ENCODE data around the gene COA6. TPM values are rescaled to one million over a fixed set of nuclear protein-coding genes. Genes with fewer than 3 reads are reported as not detected.
"Not testable (repeated sequence)": the region's sequence is repeated elsewhere in the genome, so short reads cannot be mapped to it uniquely, and the experiment has no call there.

The COA6 gene
- total RNA-seq, 2 donors from 2014 or later = 4.0 to 5.7 TPM

GRCh38 chr1:234355782-234356510, 17.3 kb upstream of the COA6 start:
- no peak for TF ChIP-seq POLR2A (IDR thresholded peaks at IDR 0.05)
- TF ChIP-seq CTCF (IDR thresholded peaks at IDR 0.05) = no peak
- H3K27ac ChIP-seq = no peak overlapping the region
- intact Hi-C loops (cut with DNase I) = no loop called here
- no peaks in the 10 kb centered on the region for H3K9me3 ChIP-seq
- H3K36me3 ChIP-seq (replicated peaks in 1 of 2; ENCODE audit: insufficient read depth in 1 of 2, low read depth in 2 of 2) = no peaks in the 10 kb centered on the region
- DNase-seq = no peak
- WGBS, 2 donors = 41 to 52% methylated on average over 3 of the region's 3 CpGs
- peaks cover 13% of the 10 kb centered on the region for H3K4me1 ChIP-seq
- no peak for ATAC-seq
- no peak overlapping the region for H3K4me3 ChIP-seq
- H3K27me3 ChIP-seq = no peaks in the 10 kb centered on the region

GRCh38 chr1:234356615-234357269, 16.5 kb upstream of the COA6 start:
- intact Hi-C loops (cut with DNase I); H3K9me3 ChIP-seq; H3K36me3 ChIP-seq (replicated peaks in 1 of 2; ENCODE audit: insufficient read depth in 1 of 2, low read depth in 2 of 2); H3K27me3 ChIP-seq: not testable (repeated sequence)
- ATAC-seq (peak; percentile 90), DNase-seq (peak; percentile 71 to 81 (median 74))
- H3K4me3 ChIP-seq = peak overlapping the region in 1 of 2 donors; percentile 31
- peak overlapping the region in 3 of 4 donors; percentile 25 to 58 (median 56) for H3K27ac ChIP-seq
- TF ChIP-seq POLR2A (IDR thresholded peaks at IDR 0.05) = peak in 2 of 3 donors; percentile 71 to 83
- 35 to 37% methylated on average over 17 to 35 of the region's 35 CpGs for WGBS, 2 donors
- H3K4me1 ChIP-seq = peaks cover 13% of the 10 kb centered on the region

DNA sequence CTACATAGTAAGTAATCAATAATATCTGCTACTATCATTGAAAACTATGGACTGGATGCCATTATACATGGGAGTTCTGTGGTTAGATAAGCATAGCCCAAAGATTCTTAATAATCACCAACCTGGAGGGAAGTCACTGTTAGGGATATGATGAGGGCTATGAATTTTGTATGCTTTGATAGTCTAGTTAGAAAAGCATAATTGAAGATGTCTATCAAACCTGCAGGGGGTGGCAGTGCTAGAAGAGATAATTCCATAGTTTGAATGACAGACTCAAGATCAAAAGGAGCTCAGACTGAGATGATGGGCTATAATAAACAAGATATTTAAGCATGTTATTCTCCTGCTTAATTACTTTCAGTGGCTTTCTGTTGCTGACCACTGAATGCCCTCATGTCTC, 15.4 kb upstream of the COA6 start:
- peaks cover 13% of the 10 kb centered on the region for H3K4me1 ChIP-seq
- no peak overlapping the region for H3K27ac ChIP-seq
- ATAC-seq (no peak), DNase-seq (no peak)
- TF ChIP-seq CTCF (IDR thresholded peaks at IDR 0.05) (no peak), POLR2A (IDR thresholded peaks at IDR 0.05) (no peak)
- H3K4me3 ChIP-seq = no peak overlapping the region
- intact Hi-C loops (cut with DNase I) = no loop called here
- no peaks in the 10 kb centered on the region for H3K36me3 ChIP-seq (replicated peaks in 1 of 2; ENCODE audit: insufficient read depth in 1 of 2, low read depth in 2 of 2)
- no peaks in the 10 kb centered on the region for H3K9me3 ChIP-seq
- H3K27me3 ChIP-seq = no peaks in the 10 kb centered on the region

DNA sequence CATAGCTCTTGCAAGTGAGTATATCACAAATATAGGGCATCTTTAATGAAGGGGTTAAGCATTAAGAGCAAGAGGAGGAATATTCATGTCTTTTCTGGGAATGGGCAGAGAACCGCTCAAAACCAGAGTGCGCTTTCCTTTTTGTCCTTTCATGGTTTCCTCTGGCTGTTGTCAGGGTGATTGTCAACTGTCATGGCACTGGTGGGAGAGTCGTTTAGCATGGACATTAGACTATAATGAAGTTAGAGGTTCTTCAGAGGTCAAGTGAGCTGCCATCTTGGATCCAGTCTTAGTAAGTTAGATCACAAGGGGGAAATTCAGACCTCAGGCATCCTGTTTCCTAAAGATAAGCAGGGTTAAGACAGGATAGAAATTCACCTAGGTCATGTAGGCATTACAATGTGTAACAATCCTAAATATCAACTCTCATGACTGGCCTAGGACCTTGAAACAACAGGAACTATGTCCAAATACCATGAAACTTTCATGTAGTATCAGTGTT, 12.1 kb upstream of the COA6 start:
- no peaks in the 10 kb centered on the region for H3K36me3 ChIP-seq (replicated peaks in 1 of 2; ENCODE audit: insufficient read depth in 1 of 2, low read depth in 2 of 2)
- H3K9me3 ChIP-seq = no peaks in the 10 kb centered on the region
- H3K27ac ChIP-seq = no peak overlapping the region
- peaks cover 13% of the 10 kb centered on the region for H3K4me1 ChIP-seq
- no peak for ATAC-seq
- TF ChIP-seq CTCF (IDR thresholded peaks at IDR 0.05) (no peak), POLR2A (IDR thresholded peaks at IDR 0.05) (no peak)
- no peaks in the 10 kb centered on the region for H3K27me3 ChIP-seq
- no peak overlapping the region for H3K4me3 ChIP-seq
- DNase-seq = no peak
- intact Hi-C loops (cut with DNase I) = no loop called here
- 83 to 85% methylated on average over 3 of the region's 3 CpGs for WGBS, 2 donors

- H3K4me3 ChIP-seq = no peak overlapping the region
- ATAC-seq (no peak), DNase-seq (no peak)
- H3K4me1 ChIP-seq = peaks cover 13% of the 10 kb centered on the region
- no peaks in the 10 kb centered on the region for H3K9me3 ChIP-seq
- no peak overlapping the region for H3K27ac ChIP-seq
- H3K36me3 ChIP-seq (replicated peaks in 1 of 2; ENCODE audit: insufficient read depth in 1 of 2, low read depth in 2 of 2) = no peaks in the 10 kb centered on the region
- intact Hi-C loops (cut with DNase I) = no loop called here
- TF ChIP-seq POLR2A (IDR thresholded peaks at IDR 0.05) (no peak), CTCF (IDR thresholded peaks at IDR 0.05) (no peak)
- WGBS, 2 donors = 72 to 75% methylated on average over 2 of the region's 2 CpGs
- no peaks in the 10 kb centered on the region for H3K27me3 ChIP-seq
Measured at GRCh38 chr1:234362558-234362957, 10.7 kb upstream of the COA6 start.
